Measurements from ENCODE around the gene PKP3.
A peak's percentile ranks its signal among the peaks of the same experiment; 100 is the strongest.

Gene PKP3

GRCh38 chr11:416051-416756, 22.2 kb downstream of the PKP3 start:
- Histone ChIP-seq H3K4me1 (ENCODE audit: insufficient read depth, poor library complexity, severe bottlenecking) (peaks cover 14% of the 10 kb centered on the region), H3K9me3 (ENCODE audit: severe bottlenecking) (no peaks in the 10 kb centered on the region), H3K36me3 (ENCODE audit: low read depth) (no peaks in the 10 kb centered on the region), H3K4me3 (ENCODE audit: severe bottlenecking) (peak overlapping the region; percentile 53), H3K27me3 (ENCODE audit: insufficient read depth, poor library complexity, severe bottlenecking) (no peaks in the 10 kb centered on the region), H3K27ac (ENCODE audit: poor library complexity, severe bottlenecking) (peak overlapping the region; percentile 61)
- DNase-seq (ENCODE audit: low spot score) (no peak), ATAC-seq (ENCODE audit: low read depth) (peak; percentile 7)
- no peak for TF ChIP-seq CTCF (IDR thresholded peaks at IDR 0.05; ENCODE audit: poor library complexity, severe bottlenecking)

DNA sequence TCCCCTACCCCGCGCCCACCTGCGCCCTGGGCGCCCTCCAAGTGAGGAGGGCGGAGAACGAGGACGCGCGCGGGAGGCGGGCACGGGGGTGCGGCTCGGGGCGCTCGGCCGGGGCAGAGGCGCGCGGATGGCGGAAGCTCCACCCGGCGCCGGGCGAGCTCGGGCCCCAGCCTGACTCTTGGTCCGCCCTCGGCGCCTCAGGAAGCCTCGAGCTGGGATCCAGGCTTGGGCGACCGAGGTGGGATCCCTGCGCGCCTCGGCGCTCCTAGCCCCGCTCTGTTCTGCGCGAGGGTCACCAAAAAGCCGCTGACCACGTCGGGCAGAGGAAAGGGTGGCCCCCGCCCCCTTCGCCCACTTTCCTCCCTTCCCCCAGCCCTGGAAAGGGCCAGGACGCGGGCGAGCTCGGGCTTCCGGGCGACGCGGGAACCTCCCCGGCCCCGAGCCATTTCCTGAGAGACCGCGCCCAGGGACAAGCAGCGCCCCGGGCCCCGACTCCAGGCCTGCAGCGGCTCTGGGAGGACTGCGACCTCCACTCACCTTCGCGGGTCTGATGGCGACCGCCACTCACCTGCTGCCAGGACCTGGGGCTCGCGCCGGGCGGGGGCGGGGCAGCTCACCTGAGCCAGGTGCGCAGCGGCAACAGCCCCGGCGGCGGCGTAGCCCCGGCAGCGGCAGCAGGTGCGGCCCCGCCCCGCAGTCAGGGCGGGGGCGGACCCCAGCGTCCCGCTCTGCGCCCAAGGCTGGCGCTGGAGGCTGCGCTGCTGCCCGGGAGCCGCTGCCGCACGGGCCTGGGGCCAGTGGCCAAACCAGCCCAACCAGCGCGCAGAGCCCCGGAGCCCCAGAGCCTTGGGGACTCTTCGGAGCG, 23.0 kb downstream of the PKP3 start:
- TF ChIP-seq CTCF (IDR thresholded peaks at IDR 0.05; ENCODE audit: poor library complexity, severe bottlenecking): no peak
- Histone ChIP-seq H3K27me3 (ENCODE audit: insufficient read depth, poor library complexity, severe bottlenecking) (no peaks in the 10 kb centered on the region), H3K4me3 (ENCODE audit: severe bottlenecking) (peak overlapping the region; percentile 53), H3K9me3 (ENCODE audit: severe bottlenecking) (no peaks in the 10 kb centered on the region), H3K36me3 (ENCODE audit: low read depth) (no peaks in the 10 kb centered on the region), H3K27ac (ENCODE audit: poor library complexity, severe bottlenecking) (peak overlapping the region; percentile 61), H3K4me1 (ENCODE audit: insufficient read depth, poor library complexity, severe bottlenecking) (peaks cover 14% of the 10 kb centered on the region)
- ATAC-seq (ENCODE audit: low read depth): peak; percentile 62
- no peak for DNase-seq (ENCODE audit: low spot score)

DNA sequence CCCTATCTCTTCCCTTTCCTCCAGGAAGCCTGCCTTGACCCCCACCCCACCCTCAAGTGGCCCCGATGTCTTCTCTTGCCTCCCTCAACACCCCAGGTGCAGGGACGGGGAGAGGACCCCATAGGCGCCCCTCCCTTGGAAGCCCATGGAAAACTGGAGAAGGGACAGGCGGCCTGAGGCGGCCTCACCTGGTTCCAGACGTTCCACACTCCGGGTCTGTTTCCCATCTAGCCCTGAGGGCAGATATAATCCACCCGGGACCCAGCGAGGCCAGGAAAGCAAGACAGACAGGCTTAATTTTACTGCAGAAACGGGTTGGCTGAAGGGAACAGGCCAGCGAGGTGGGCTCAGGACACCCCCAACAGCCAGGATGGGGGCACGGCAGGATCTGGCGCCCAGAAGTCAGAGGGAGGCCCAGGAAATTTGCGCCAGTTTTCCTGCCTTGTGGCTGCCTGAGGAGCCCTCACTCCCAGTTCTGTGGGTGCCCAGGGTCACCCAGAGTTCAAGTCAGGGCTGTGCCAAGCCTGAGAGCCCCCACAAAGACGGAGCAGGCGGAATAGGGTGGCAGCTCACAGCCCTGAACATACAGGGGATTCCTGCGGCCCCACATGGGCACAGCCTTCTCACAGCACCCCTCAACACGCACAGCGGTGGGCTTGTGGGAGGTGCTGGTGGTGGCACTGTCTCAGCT, 23.8 kb downstream of the PKP3 start:
- ATAC-seq (ENCODE audit: low read depth): no peak
- H3K4me1 ChIP-seq (ENCODE audit: insufficient read depth, poor library complexity, severe bottlenecking): peaks cover 14% of the 10 kb centered on the region

GRCh38 chr11:418343-419247, 24.6 kb downstream of the PKP3 start:
- no peak for TF ChIP-seq CTCF (IDR thresholded peaks at IDR 0.05; ENCODE audit: poor library complexity, severe bottlenecking)
- Histone ChIP-seq H3K27me3 (ENCODE audit: insufficient read depth, poor library complexity, severe bottlenecking) (no peaks in the 10 kb centered on the region), H3K4me1 (ENCODE audit: insufficient read depth, poor library complexity, severe bottlenecking) (peaks cover 14% of the 10 kb centered on the region), H3K9me3 (ENCODE audit: severe bottlenecking) (no peaks in the 10 kb centered on the region), H3K27ac (ENCODE audit: poor library complexity, severe bottlenecking) (no peak overlapping the region), H3K36me3 (ENCODE audit: low read depth) (no peaks in the 10 kb centered on the region), H3K4me3 (ENCODE audit: severe bottlenecking) (no peak overlapping the region)
- ATAC-seq (ENCODE audit: low read depth) (no peak), DNase-seq (ENCODE audit: low spot score) (no peak)

More for the DNA sequence above, 23.8 kb downstream of the PKP3 start:
- H3K4me3 ChIP-seq (ENCODE audit: severe bottlenecking): peak overlapping the region; percentile 53
- H3K9me3 ChIP-seq (ENCODE audit: severe bottlenecking): no peaks in the 10 kb centered on the region
- peak overlapping the region; percentile 61 for H3K27ac ChIP-seq (ENCODE audit: poor library complexity, severe bottlenecking)
- no peaks in the 10 kb centered on the region for H3K36me3 ChIP-seq (ENCODE audit: low read depth)
- H3K27me3 ChIP-seq (ENCODE audit: insufficient read depth, poor library complexity, severe bottlenecking): no peaks in the 10 kb centered on the region
- TF ChIP-seq CTCF (IDR thresholded peaks at IDR 0.05; ENCODE audit: poor library complexity, severe bottlenecking): no peak
- no peak for DNase-seq (ENCODE audit: low spot score)

Measured in RWPE2 (cell line).